Neural progenitor cell (in vitro differentiated cells): ENCODE measurements around the gene CAPS2.

Experiments used
- EZH2 ChIP-seq: fragments of 200-600 bp; sonication (generic); IDR thresholded peaks from 2 replicates; pipeline ENCODE4 v1.6.1; 2017; ENCODE audit warnings: antibody characterized with exemption, mild to moderate bottlenecking, moderate library complexity
- TF ChIP-seq, protein P1 (sequence below): fragments of 200-600 bp; sonication (generic); IDR thresholded peaks from 2 replicates; pipeline ENCODE4 v1.5.1; 2017; ENCODE audit warnings: antibody characterized with exemption, mild to moderate bottlenecking

DNA sequence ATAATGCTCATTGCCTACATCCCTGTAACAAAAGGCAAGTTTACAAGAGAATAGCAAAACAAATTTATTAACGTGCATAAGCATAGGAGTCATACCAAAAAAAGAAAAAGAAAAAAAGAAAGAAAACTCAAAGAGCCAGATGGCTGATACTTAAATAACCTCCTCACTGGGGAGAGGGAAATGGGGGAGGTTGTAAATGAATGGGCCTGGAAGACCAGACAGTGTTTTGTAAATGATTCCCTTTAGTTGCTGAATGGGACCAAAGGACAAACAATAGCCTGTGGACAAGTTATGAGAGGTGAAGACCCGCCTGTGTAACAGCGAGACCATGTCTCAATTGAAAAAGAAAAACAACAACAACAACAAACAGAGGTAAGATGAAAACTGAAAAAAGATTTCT is 35.3 kb downstream of the CAPS2 start:
- TF ChIP-seq, protein P1, sequence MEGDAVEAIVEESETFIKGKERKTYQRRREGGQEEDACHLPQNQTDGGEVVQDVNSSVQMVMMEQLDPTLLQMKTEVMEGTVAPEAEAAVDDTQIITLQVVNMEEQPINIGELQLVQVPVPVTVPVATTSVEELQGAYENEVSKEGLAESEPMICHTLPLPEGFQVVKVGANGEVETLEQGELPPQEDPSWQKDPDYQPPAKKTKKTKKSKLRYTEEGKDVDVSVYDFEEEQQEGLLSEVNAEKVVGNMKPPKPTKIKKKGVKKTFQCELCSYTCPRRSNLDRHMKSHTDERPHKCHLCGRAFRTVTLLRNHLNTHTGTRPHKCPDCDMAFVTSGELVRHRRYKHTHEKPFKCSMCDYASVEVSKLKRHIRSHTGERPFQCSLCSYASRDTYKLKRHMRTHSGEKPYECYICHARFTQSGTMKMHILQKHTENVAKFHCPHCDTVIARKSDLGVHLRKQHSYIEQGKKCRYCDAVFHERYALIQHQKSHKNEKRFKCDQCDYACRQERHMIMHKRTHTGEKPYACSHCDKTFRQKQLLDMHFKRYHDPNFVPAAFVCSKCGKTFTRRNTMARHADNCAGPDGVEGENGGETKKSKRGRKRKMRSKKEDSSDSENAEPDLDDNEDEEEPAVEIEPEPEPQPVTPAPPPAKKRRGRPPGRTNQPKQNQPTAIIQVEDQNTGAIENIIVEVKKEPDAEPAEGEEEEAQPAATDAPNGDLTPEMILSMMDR = no peak
- no peak for TF ChIP-seq EZH2
